GM21390 (cell line): Measurements from ENCODE around the gene PITHD1.
A peak's percentile ranks its signal among the peaks of the same experiment; 100 is the strongest.
"Not testable (repeated sequence)": the region's sequence is repeated elsewhere in the genome, so short reads cannot be mapped to it uniquely, and the experiment has no call there.

Experiments used
- ATAC-seq: cut with Tn5 transposase; IDR thresholded peaks from one replicate; pipeline ENCODE4 v1.9.1; 2021; ENCODE audit not compliant: unreplicated experiment

Gene PITHD1, protein sequence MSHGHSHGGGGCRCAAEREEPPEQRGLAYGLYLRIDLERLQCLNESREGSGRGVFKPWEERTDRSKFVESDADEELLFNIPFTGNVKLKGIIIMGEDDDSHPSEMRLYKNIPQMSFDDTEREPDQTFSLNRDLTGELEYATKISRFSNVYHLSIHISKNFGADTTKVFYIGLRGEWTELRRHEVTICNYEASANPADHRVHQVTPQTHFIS

DNA sequence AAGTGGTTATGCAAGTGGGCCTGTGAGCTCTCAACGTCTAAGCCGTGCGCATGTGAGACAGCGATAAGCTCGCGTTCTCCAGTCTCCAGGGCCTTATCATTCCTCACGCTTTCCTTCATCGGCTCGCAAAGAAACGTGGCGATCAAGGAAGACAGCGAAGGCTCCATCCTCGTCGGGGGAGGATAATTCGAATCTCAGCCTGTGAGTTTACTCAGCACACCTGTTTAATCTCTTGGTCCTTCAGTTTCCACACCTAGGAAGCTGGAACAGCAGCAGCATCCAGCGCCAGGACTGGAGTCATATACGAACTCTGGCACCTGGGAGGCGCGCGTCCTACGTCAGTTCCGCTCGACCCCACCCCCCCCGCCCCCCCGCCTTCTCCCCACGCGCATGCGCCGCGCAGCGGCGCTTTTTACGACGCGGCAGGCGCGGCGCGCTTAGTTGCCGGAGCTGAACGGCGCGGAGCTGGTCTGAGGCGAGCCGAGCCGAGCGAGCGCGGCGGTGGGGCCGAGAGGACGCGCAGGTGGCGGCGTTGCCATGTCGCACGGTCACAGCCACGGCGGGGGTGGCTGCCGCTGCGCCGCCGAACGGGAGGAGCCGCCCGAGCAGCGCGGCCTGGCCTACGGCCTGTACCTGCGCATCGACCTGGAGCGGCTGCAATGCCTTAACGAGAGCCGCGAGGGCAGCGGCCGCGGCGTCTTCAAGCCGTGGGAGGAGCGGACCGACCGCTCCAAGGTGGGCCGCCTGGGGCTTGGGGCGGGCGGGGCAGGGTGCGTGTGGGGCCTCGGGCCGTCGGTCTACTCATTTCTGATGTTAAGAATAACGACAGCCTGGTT is at the start of gene PITHD1:
TSS of gene PITHD1 (plus strand) at position 440 of the 836 bp plus-strand sequence. CDS start at position 538, 98 bp downstream.
- ATAC-seq, result peak; percentile 71

GRCh38 chr1:23732363-23733224 is 45.6 kb upstream of the PITHD1 start:
- no peak for ATAC-seq

DNA sequence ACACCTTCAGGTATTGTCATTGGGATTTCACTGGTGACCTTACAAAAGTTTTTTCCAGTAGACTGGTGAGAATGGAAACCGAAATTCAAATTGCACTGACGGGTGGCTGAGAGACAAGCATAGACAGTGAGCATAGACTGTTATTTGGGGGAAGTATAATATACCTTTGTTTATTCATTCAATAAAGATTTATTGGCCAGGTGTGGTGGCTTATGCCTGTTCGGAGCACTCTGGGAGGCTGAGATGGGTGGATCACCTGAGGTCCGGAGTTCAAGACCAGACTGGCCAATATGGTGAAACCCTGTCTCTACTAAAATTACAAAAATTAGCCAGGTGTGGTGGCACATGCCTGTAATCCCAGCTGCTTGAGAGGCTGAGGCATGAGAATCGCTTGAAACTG is 44.9 kb upstream of the PITHD1 start:
- ATAC-seq, result not testable (repeated sequence)

DNA sequence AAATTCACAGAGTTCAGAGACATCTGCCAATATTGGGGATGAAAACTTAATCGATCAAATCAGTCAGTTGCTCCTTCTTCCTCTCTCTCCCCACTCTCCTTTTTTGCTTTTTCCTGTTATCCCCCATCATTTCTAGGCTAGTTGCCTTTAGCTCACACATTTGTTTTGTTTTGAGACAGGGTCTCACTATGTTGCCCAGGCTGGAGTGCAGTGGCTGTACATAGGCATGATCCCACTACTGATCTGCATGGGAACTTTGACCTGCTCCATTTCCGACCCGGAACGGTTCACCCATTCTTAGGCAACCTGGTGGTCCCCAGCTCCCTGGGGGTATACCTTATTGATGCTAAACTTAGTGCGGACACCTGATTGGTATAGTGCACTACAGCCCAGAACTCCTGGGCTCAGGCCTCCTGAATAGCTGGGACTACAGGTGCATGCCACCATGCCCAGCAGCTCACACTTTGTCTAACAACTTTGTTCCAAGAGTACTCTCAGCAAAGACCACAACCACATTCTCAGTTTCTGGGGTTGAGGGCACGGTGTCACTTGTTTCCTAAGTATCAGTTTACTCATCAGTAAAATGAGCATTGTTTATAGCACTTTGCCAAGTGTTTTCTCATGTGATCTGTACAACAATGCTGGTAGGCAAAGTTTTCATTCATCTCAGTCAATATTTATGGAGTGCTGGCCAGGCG is 41.6 kb upstream of the PITHD1 start:
- no peak for ATAC-seq

GRCh38 chr1:23741609-23742008 is 36.6 kb upstream of the PITHD1 start:
- no peak for ATAC-seq

GRCh38 chr1:23742670-23743286 is 35.4 kb upstream of the PITHD1 start:
- ATAC-seq, result no peak

- peak; percentile 81 for ATAC-seq
These were observed 34.7 kb upstream of the PITHD1 start, which contains the start of gene ELOA for GRCh38 chr1:23743287-23744152. ELOA (plus strand) TSS chr1:23743471; CDS start chr1:23743504, 33 bp downstream.

DNA sequence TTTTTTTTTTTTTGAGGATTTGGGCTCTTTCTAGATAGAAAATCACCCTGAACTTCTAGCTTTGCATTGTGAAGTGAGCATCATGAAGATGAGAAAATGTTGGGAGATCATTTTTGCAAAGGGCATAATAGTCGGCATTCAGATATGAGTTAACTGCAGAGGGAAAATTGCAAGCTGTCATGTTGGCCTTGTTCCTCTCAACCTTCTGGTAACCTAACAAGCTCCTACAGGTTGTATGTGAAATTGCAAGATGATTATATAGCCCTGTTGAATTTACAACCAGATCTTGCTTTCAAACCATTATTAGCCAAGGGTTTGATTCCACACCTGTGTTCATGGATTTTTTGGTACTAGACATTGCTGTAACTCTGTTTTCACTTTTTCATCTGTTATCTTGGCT is 32.7 kb upstream of the PITHD1 start:
- no peak for ATAC-seq

- ATAC-seq, result no peak
These were observed 30.2 kb upstream of the PITHD1 start for GRCh38 chr1:23748016-23748415.

- ATAC-seq, result no peak
These were observed 27.0 kb upstream of the PITHD1 start for GRCh38 chr1:23751050-23751814.

DNA sequence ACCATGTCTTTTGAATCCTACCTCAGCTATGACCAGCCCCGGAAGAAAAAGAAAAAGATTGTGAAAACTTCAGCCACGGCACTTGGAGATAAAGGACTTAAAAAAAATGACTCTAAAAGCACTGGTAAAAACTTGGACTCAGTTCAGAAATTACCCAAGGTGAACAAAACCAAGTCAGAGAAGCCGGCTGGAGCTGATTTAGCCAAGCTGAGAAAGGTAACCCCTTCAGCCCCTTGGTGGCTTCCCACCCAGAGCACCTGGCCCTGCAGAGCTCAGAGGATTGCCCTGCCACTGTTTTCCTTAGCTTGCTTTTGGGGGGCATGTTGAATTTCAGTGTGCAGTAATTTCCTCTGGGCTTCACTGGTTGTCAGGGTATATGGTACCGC is 26.4 kb upstream of the PITHD1 start:
- no peak for ATAC-seq

GRCh38 chr1:23752909-23753308 is 25.3 kb upstream of the PITHD1 start:
- ATAC-seq, result no peak

DNA sequence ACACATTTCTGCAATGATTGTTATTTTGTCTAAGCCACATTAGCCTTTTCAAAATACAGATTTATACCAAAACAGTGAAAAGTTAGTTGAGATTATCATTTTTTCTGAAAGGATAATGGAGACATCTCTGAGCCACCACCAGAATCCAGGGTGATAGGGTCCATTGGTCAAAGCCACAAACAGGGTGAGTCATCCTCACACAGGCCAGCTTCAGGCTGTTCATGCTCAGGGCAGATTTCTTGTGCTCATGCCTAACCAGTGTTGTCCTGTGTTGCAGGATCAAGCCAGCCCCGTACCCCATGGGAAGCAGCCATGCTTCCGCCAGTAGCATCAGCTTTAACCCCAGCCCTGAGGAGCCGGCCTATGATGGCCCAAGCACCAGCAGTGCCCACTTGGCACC is 21.5 kb upstream of the PITHD1 start:
- no peak for ATAC-seq

DNA sequence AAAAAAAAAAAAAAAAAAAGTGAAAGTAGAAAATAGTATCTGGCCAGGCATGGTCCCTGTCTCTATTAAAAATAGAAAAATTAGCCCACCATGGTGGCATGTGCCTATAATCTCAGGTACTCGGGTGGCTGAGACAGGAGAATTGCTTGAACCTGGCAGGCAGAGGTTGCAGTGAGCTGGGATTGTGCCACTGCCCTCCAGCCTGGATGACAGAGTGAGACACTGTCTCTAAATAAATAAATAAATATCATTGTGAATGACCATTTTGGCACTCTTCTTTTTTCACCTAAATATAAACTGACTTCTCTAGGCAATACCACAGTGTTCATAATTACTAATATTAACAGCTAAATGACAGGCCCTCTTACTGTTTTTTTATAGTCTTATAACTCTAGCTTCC is 20.4 kb upstream of the PITHD1 start:
- ATAC-seq, result no peak

DNA sequence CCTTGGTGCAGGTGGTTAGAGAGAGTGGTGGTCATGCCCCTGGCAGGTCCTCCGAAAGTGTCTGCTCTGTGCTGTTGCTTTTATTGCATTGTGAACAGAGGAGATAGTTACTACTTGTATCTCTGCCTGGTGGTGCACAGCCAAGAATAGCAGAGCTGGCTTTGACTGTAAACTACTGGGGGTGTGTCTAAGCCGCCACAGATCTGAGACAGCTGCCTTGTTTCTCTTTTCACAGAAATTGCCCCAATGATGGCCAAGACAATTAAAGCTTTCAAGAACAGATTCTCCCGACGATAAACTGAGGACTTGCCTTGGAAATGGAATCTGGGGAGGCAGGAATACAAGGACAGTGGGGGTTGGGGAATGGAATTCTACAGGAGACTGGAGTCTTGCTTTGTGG is 18.9 kb upstream of the PITHD1 start:
- no peak for ATAC-seq

DNA sequence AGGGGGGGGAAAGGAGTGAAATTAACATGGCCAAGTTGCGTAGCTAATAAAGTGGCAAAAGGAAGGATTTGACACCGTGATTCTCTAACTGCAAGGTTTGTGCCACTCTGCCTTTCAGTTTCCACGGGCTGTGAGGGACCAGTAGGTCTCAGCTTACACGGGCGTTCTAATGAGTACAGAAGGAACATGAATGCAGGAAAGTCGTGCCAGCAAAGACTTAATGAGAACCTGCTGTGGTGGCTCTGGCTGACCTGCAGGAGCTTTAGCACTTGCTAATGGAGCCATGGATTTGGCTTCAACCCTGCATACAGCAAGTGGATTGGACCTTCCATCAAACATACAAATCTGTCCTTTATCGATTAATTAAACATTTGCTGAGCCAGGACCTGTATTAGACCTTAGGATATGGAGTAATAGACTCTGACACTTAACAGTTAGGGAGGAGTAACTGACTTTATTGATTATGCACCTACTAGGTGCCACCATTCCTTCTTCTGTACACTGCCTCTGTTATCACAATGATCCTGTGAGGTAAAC is 15.1 kb upstream of the PITHD1 start:
- no peak for ATAC-seq

DNA sequence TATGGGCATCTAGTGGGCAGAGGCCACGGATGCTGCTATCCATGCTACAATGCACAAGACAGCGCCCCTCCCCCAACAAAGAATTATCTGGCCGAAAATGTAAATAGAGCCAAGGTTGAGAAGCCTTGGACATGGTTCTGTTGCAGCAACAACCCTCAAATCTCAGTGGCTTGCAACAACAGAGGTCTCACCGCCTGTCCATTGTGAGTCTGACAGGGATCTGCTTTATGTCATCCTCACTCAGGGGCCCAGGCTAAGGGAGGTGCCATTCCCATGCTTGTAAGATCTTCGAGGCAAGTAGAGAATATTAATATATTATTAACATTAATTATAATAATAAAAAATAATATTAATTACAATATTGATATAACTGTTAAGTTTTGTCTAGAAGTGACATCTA is 9.5 kb upstream of the PITHD1 start:
- no peak for ATAC-seq

- ATAC-seq, result peak; percentile 60
These were observed 6.0 kb upstream of the PITHD1 start for GRCh38 chr1:23772049-23772853.
